HUES6 (cell line): ENCODE data around the gene HSDL1.

Source experiments
- H3K27ac ChIP-seq: 2 replicates; pipeline ENCODE4 v1.7.0; 2013; ENCODE audit warnings: low read depth, mild to moderate bottlenecking, low read length, inconsistent platforms
- H3K27me3 ChIP-seq: 2 replicates; pipeline ENCODE4 v1.6.1; 2013; ENCODE audit warnings: low read length; ENCODE audit not compliant: control insufficient read depth, insufficient read depth
- H3K36me3 ChIP-seq: 2 replicates; pipeline ENCODE4 v1.6.1; 2013; ENCODE audit warnings: low read length; ENCODE audit not compliant: control insufficient read depth, insufficient read depth
- H3K4me1 ChIP-seq: 2 replicates; pipeline ENCODE4 v1.6.1; 2013; ENCODE audit warnings: low read length; ENCODE audit not compliant: control insufficient read depth, insufficient read depth
- H3K4me3 ChIP-seq: 2 replicates; pipeline ENCODE4 v1.5.1; 2013; ENCODE audit warnings: low read depth, low read length
- H3K9ac ChIP-seq: one replicate; pipeline ENCODE4 v1.6.1; 2013; ENCODE audit warnings: mild to moderate bottlenecking, low read length
- H3K9me3 ChIP-seq: 2 replicates; pipeline ENCODE4 v1.6.1; 2013; ENCODE audit warnings: low read depth, low read length; ENCODE audit not compliant: control insufficient read depth, insufficient read depth

The HSDL1 gene

DNA sequence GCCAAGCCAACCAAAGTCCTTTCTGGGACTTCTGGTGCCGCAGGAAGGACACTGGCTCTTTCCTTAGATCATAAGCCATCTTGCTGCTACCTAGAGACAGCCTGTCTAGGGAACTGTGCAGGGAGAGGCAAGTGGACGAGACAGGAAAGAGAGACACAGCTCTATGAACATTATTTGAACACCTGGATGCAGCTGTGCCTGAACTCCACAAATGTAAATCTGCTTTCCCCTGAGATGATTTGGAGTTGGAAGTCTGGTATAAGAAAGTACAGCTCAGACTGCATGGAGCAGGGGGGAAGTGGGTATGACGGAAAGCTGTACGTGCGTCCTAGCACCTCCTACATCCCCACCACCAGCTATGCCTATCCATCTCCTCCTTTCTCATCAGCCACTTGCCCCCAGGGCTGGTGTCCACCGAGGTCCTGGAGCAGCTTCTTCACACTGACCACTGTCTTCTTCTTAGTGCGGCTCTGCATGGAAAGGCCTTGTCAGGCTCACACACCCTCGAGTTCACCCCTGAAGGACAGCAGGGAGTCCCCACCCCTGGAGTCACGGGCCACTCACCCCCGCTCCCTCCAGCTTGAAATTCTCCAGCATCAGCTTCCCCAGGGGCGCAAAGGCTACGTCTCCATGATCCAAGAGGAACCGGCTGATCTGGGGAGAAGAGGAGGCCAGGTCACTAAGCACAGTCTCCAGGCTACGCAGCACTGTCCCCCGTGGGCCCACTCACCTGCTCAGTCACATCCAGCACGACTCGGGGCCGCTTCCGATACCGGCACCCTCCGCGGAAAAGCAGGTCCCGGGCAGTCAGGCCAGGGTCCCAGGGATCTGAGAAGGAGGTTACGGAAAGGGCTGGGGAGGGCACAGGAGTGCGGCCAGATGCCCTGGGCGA, 37.9 kb upstream of the HSDL1 start:
- Histone ChIP-seq H3K27ac (no peak overlapping the region), H3K4me3 (no peak overlapping the region), H3K9ac (no peak overlapping the region), H3K9me3 (no peaks in the 10 kb centered on the region), H3K36me3 (peaks cover 71% of the 10 kb centered on the region), H3K4me1 (no peaks in the 10 kb centered on the region), H3K27me3 (no peaks in the 10 kb centered on the region)

GRCh38 chr16:84182104-84182503, 37.1 kb upstream of the HSDL1 start:
- no peak overlapping the region for H3K27ac ChIP-seq
- H3K4me1 ChIP-seq = 0 out of 2 replicates have a peak, but pooled peaks cover 2% of the 10 kb centered on the region
- H3K9me3 ChIP-seq = no peaks in the 10 kb centered on the region
- H3K4me3 ChIP-seq = no peak overlapping the region
- no peaks in the 10 kb centered on the region for H3K27me3 ChIP-seq
- no peak overlapping the region for H3K9ac ChIP-seq
- peaks cover 76% of the 10 kb centered on the region for H3K36me3 ChIP-seq

DNA sequence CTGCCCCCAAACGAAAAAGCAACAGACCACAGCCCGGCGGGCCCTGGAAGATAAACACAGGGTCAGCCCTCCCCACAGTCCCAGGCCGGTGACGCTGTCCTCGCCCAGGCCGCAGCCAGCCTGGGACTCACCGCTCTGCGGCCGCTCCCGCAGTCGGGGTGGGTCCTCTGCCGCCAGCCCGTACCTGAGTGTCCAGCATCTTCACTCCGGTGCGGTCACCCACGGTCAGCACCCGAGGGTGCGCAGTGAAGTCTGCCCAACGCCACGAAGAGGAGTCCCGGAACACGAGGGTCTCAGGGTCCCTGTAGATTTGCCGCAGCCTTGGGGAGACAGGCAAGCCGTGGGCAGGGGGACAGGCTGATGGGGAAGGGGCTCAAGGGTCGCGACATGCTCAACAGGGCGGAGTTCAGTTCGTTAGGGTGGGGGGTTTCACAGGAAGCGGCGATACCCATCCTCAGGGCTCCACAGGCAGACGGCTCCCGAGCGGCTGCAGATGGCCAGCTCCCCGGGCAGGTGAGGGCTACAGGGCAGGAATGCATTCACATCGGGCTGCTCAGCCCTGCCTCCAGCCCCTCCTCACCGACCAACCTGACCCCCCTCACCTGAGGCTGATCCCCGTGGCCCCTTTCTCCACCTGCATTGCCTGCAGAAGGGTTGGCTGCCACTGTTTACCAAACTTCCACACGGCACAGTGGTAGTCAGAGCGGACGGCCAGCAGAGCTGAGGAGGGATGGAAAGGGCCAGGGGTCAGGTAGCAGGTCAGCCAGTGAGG, 36.4 kb upstream of the HSDL1 start:
- Histone ChIP-seq H3K27ac (no peak overlapping the region), H3K27me3 (no peaks in the 10 kb centered on the region), H3K4me1 (peaks cover 9% of the 10 kb centered on the region; the same call in 1 of the 2 replicates), H3K36me3 (peaks cover 76% of the 10 kb centered on the region), H3K9ac (no peak overlapping the region), H3K9me3 (no peaks in the 10 kb centered on the region), H3K4me3 (no peak overlapping the region)

DNA sequence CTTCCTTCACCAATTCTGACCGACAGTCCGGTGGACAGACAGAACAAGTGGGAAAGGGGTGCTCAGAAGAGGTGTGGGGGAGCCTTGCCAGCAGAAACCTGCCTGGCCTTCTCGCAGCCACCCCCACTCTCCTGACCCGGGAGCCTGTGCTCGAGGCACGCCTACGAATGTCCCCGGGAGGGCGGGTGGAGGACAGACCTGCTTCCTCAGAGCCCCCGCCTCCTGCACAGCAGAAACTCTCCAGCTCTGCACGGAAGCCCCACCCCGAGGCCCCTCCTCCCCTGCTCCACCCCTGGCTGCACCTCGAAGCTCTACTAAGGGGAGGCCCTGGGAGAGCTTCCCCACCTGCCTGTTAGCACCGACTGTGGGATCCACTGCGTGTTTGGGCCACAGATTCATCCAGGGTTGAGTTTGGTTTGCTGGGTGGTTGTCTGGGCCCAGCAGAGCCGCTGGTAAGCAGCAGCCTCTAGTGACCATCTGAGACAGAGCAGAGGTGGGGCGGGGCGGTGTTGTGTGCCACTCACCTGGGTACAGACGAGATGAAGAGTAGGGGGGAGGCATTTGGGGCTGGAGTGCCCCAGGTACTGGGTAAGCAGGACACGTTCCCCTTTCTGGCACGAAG, 35.7 kb upstream of the HSDL1 start:
- Histone ChIP-seq H3K9me3 (no peaks in the 10 kb centered on the region), H3K4me3 (no peak overlapping the region), H3K4me1 (peaks cover 10% of the 10 kb centered on the region; the same call in 1 of the 2 replicates), H3K36me3 (peaks cover 76% of the 10 kb centered on the region), H3K27me3 (no peaks in the 10 kb centered on the region), H3K9ac (no peak overlapping the region), H3K27ac (no peak overlapping the region)

GRCh38 chr16:84179612-84180320, 34.8 kb upstream of the HSDL1 start:
- peaks cover 10% of the 10 kb centered on the region; the same call in 1 of the 2 replicates for H3K4me1 ChIP-seq
- H3K36me3 ChIP-seq = peaks cover 70% of the 10 kb centered on the region

DNA sequence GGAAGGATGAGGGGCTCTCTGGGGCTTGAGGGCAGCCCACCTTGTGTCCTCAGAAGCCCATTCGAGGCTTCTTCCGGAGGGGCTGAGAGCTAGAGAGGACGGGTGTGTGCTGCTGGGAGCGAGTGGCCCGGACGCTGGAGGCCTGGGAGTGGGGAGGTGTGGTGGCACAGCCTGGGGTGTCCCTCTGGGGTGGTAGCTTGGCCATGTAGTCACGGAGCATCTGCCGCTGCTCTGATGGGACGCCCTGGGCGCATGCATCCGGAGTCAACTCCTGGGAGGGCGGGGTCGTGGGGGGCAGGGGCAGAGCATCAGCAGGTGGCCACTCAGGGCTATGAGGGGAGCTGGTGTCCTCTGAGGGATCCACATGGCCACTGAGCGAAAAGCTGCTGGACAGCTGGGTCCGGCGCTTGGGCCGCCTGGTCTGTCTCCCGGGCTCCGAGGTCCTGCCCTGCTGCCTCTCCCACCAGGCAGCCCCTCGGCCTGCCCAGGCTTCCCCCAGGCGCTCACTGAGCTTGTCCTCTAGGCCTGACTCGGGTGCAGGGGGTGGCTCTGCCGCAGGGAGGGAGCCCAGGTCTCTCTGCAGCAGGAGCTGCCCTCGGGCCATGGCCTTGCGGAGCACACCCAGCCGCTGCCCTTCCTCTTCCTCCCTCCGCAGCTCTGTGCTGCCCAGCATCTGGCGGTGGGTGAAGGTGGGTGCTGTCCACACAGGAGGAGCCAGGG, 34.1 kb upstream of the HSDL1 start:
- H3K9me3 ChIP-seq = no peaks in the 10 kb centered on the region
- no peak overlapping the region for H3K9ac ChIP-seq
- no peaks in the 10 kb centered on the region for H3K27me3 ChIP-seq
- peaks cover 10% of the 10 kb centered on the region; the same call in 1 of the 2 replicates for H3K4me1 ChIP-seq
- H3K27ac ChIP-seq = no peak overlapping the region
- peaks cover 62% of the 10 kb centered on the region for H3K36me3 ChIP-seq
- no peak overlapping the region for H3K4me3 ChIP-seq

More at GRCh38 chr16:84179612-84180320, 34.8 kb upstream of the HSDL1 start:
- H3K9me3 ChIP-seq = no peaks in the 10 kb centered on the region
- H3K27ac ChIP-seq = no peak overlapping the region
- no peak overlapping the region for H3K4me3 ChIP-seq
- no peak overlapping the region for H3K9ac ChIP-seq
- no peaks in the 10 kb centered on the region for H3K27me3 ChIP-seq

- Histone ChIP-seq H3K4me1 (peaks cover 10% of the 10 kb centered on the region; the same call in 1 of the 2 replicates), H3K36me3 (peaks cover 55% of the 10 kb centered on the region), H3K9ac (no peak overlapping the region), H3K27me3 (no peaks in the 10 kb centered on the region), H3K9me3 (no peaks in the 10 kb centered on the region), H3K4me3 (no peak overlapping the region), H3K27ac (no peak overlapping the region)
Measured at GRCh38 chr16:84178146-84178765, 33.3 kb upstream of the HSDL1 start.

DNA sequence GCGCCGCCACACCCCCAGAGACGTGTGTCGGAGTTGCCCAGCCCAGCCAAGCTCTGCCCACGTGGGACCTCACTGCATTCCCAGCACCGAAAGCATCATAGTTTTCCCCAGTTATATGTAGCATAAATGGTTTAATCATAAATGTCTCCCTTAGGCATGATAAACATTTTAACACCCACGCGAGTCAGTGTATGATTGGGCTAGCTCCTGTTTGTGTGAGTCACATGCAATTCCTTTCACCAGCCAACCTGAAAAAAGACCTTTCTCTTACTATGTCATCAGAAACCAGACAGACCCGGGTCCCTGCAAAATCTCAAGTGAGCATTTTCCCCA, 32.7 kb upstream of the HSDL1 start:
- H3K36me3 ChIP-seq = peaks cover 50% of the 10 kb centered on the region
- H3K9me3 ChIP-seq = no peaks in the 10 kb centered on the region
- no peak overlapping the region for H3K4me3 ChIP-seq
- H3K27ac ChIP-seq = no peak overlapping the region
- H3K9ac ChIP-seq = no peak overlapping the region
- H3K27me3 ChIP-seq = no peaks in the 10 kb centered on the region
- H3K4me1 ChIP-seq = peaks cover 10% of the 10 kb centered on the region; the same call in 1 of the 2 replicates

- H3K4me1 ChIP-seq = peaks cover 10% of the 10 kb centered on the region; the same call in 1 of the 2 replicates
- peaks cover 37% of the 10 kb centered on the region for H3K36me3 ChIP-seq
- no peak overlapping the region for H3K9ac ChIP-seq
- H3K27me3 ChIP-seq = no peaks in the 10 kb centered on the region
- no peak overlapping the region for H3K4me3 ChIP-seq
- no peaks in the 10 kb centered on the region for H3K9me3 ChIP-seq
- H3K27ac ChIP-seq = no peak overlapping the region
Measured at GRCh38 chr16:84176192-84177053, 31.4 kb upstream of the HSDL1 start.
